Measurements from ENCODE around the gene EFCAB3. TPM values are rescaled to one million over a fixed set of nuclear protein-coding genes. Genes with fewer than 3 reads are reported as not detected.
"Not testable (repeated sequence)": the region's sequence is repeated elsewhere in the genome, so short reads cannot be mapped to it uniquely, and the experiment has no call there.

Gene EFCAB3
- total RNA-seq, 1 donor from 2014 or later = not detected

- not testable (repeated sequence) for H3K9ac ChIP-seq (ENCODE audit: low read length); H3K4me1 ChIP-seq (ENCODE audit: insufficient read depth, low read length); H3K36me3 Mint-ChIP-seq (ENCODE audit: low read depth, unreplicated experiment); H3K27ac ChIP-seq (ENCODE audit: low read depth, low read length); H3K27ac Mint-ChIP-seq (ENCODE audit: unreplicated experiment); H2AFZ ChIP-seq (ENCODE audit: low read depth, low read length); DNase-seq (ENCODE audit: low read depth); H4K20me1 ChIP-seq (ENCODE audit: insufficient read depth, low read length); H3K4me2 ChIP-seq (ENCODE audit: low read length); H3K9me3 Mint-ChIP-seq (ENCODE audit: unreplicated experiment); H3K79me2 ChIP-seq (ENCODE audit: insufficient read depth, low read length); H3K27me3 ChIP-seq (ENCODE audit: insufficient read depth, low read length); H3K36me3 ChIP-seq (ENCODE audit: insufficient read depth, low read length); FAIRE-seq; H3K4me3 ChIP-seq (ENCODE audit: insufficient read depth, low read depth, low read length); H3K27me3 Mint-ChIP-seq (ENCODE audit: low read depth, unreplicated experiment); H3K4me1 Mint-ChIP-seq (ENCODE audit: low read depth, unreplicated experiment); H3K9me3 ChIP-seq (ENCODE audit: insufficient read depth, low read depth, low read length); H3K4me3 Mint-ChIP-seq (ENCODE audit: unreplicated experiment)
Observed at GRCh38 chr17:62464422-62464821, 84.1 kb downstream of the EFCAB3 start.

- not testable (repeated sequence) for DNase-seq (ENCODE audit: low read depth); H3K27me3 Mint-ChIP-seq (ENCODE audit: low read depth, unreplicated experiment); H3K27ac ChIP-seq (ENCODE audit: low read depth, low read length); H4K20me1 ChIP-seq (ENCODE audit: insufficient read depth, low read length); H3K27ac Mint-ChIP-seq (ENCODE audit: unreplicated experiment); H3K79me2 ChIP-seq (ENCODE audit: insufficient read depth, low read length); H3K4me2 ChIP-seq (ENCODE audit: low read length); H3K4me3 Mint-ChIP-seq (ENCODE audit: unreplicated experiment); H3K4me1 ChIP-seq (ENCODE audit: insufficient read depth, low read length); H3K9me3 ChIP-seq (ENCODE audit: insufficient read depth, low read depth, low read length); H3K36me3 Mint-ChIP-seq (ENCODE audit: low read depth, unreplicated experiment); H3K9me3 Mint-ChIP-seq (ENCODE audit: unreplicated experiment); H3K4me3 ChIP-seq (ENCODE audit: insufficient read depth, low read depth, low read length); FAIRE-seq; H3K27me3 ChIP-seq (ENCODE audit: insufficient read depth, low read length); H3K9ac ChIP-seq (ENCODE audit: low read length); H2AFZ ChIP-seq (ENCODE audit: low read depth, low read length); H3K4me1 Mint-ChIP-seq (ENCODE audit: low read depth, unreplicated experiment); H3K36me3 ChIP-seq (ENCODE audit: insufficient read depth, low read length)
Observed at GRCh38 chr17:62465271-62465670, 84.9 kb downstream of the EFCAB3 start.

Other genes with a start within 250 kb of the EFCAB3 start
- gene METTL2A, start 43.3 kb downstream of the EFCAB3 start, total RNA-seq = 20.1 and 20.9 TPM in 2 replicates
- 53.0 and 54.2 TPM in 2 replicates for gene TLK2, start 98.3 kb downstream of the EFCAB3 start, total RNA-seq
- 361 and 588 TPM in 2 replicates for gene MRC2, start 247.1 kb downstream of the EFCAB3 start, total RNA-seq

Data from astrocyte (in vitro differentiated cells and primary cell).